ENCODE results near the gene CD79A. TPM values are rescaled to one million over a fixed set of nuclear protein-coding genes. Genes with fewer than 3 reads are reported as not detected.

Gene CD79A
- total RNA-seq, 1 experiment from 2014 or later: 0.82 TPM

DNA sequence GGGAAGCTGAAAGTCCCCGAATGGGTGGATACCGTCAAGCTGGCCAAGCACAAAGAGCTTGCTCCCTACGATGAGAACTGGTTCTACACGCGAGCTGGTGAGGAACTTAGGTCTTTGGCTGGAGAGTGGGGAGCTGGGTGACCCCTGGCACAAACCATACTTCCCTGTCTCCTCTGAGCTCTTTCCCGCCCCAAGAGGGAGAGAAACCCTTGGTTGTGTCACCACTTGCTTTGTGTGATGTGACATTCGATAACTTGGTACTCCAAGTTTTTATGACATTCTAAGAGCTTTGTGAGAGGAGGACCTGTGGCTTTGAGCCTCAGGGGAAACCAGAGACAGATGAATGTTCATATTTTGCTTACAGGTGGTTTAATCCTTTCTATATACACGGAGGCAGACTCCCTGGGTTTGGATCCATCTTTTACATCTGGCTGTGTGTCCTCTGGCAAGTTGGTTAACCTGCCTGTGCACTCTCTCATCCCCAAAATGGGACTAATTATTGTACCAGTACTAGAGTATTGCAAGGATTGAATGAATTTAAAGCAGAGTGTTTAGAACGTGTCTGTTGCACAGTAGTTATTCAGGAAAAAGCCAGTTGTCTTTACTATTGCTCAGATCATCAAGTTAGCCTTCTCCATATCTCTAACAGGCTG is 15.8 kb upstream of the CD79A start:
- Mint-ChIP-seq H3K4me3 (ENCODE audit: unreplicated experiment) (peak overlapping the region; percentile 84), H3K27me3 (ENCODE audit: insufficient read depth, unreplicated experiment) (no peaks in the 10 kb centered on the region), H3K27ac (ENCODE audit: unreplicated experiment) (peak overlapping the region; percentile 94), H3K9me3 (ENCODE audit: unreplicated experiment) (no peaks in the 10 kb centered on the region), H3K4me1 (ENCODE audit: low read depth, unreplicated experiment) (peaks cover 5% of the 10 kb centered on the region), H3K36me3 (ENCODE audit: insufficient read depth, unreplicated experiment) (peaks cover 68% of the 10 kb centered on the region)
- intact Hi-C loops (cut with micrococcal nuclease; ENCODE audit: unreplicated experiment): no loop called here
- no peak for DNase-seq
- BruUV-seq (replicated peaks): TSS peak; percentile 37
- ChIA-PET CTCF (interaction anchor here (0.6 to 0.7 kb wide), 3 partner anchors 12 to 1634 kb away, joined by 3 to 4 read pairs (median 3); no protein-coding TSS in a partner anchor), POLR2A (interaction anchor here (2.2 to 2.7 kb wide), 2 partner anchors 12 to 14 kb away, joined by 7 to 15 read pairs; no protein-coding TSS in a partner anchor)
- Histone ChIP-seq H3K4me1 (peaks cover 18% of the 10 kb centered on the region), H3K36me3 (ENCODE audit: control insufficient read depth, insufficient read depth, low read length) (peaks cover 24% of the 10 kb centered on the region), H3K4me3 (ENCODE audit: low read depth, low read length) (peak overlapping the region; percentile 88), H3K27me3 (replicated peaks; ENCODE audit: control insufficient read depth, insufficient read depth, low read length) (no peaks in the 10 kb centered on the region), H3K9me3 (no peaks in the 10 kb centered on the region)
- TF ChIP-seq, protein P1, sequence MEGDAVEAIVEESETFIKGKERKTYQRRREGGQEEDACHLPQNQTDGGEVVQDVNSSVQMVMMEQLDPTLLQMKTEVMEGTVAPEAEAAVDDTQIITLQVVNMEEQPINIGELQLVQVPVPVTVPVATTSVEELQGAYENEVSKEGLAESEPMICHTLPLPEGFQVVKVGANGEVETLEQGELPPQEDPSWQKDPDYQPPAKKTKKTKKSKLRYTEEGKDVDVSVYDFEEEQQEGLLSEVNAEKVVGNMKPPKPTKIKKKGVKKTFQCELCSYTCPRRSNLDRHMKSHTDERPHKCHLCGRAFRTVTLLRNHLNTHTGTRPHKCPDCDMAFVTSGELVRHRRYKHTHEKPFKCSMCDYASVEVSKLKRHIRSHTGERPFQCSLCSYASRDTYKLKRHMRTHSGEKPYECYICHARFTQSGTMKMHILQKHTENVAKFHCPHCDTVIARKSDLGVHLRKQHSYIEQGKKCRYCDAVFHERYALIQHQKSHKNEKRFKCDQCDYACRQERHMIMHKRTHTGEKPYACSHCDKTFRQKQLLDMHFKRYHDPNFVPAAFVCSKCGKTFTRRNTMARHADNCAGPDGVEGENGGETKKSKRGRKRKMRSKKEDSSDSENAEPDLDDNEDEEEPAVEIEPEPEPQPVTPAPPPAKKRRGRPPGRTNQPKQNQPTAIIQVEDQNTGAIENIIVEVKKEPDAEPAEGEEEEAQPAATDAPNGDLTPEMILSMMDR (IDR thresholded peaks at IDR 0.05; ENCODE audit: insufficient read depth in 1 of 2, low read depth in 1 of 2, low read length in 1 of 2, severe bottlenecking in 1 of 2, unreplicated experiment in 1 of 2): no peak

DNA sequence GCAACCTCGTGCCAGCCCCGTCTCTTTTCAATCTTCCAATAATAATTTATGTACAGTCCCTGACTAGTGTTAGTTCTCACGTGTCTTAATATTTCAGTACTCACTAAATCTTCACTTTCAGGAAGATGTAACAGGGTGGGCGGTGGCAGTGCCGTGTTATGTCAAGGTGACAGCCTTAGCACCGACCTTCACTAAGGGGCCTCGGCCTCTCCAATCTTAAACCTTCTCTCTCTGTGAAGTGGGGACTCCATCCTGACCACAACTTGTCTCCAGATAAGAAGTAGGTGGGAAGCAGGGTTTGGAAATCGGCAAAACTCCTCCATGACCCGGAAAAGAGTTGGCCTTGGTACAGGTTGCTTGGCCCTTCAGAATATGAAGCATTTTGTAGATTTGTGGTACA is 15.2 kb upstream of the CD79A start:
- POLR2A ChIA-PET: no interaction called here
- intact Hi-C loops (cut with micrococcal nuclease; ENCODE audit: unreplicated experiment): no loop called here
- H3K27ac Mint-ChIP-seq (ENCODE audit: unreplicated experiment): peak overlapping the region; percentile 94
- H3K27me3 Mint-ChIP-seq (ENCODE audit: insufficient read depth, unreplicated experiment): no peaks in the 10 kb centered on the region
- no peaks in the 10 kb centered on the region for H3K9me3 Mint-ChIP-seq (ENCODE audit: unreplicated experiment)
- H3K4me3 ChIP-seq (ENCODE audit: low read depth, low read length): no peak overlapping the region; the same call in 1 of the 2 replicates
- BruUV-seq (replicated peaks): no TSS peak
- H3K4me3 Mint-ChIP-seq (ENCODE audit: unreplicated experiment): peak overlapping the region; percentile 84
- TF ChIP-seq, protein P1 (IDR thresholded peaks at IDR 0.05; ENCODE audit: insufficient read depth in 1 of 2, low read depth in 1 of 2, low read length in 1 of 2, severe bottlenecking in 1 of 2, unreplicated experiment in 1 of 2): no peak
- peaks cover 24% of the 10 kb centered on the region for H3K36me3 ChIP-seq (ENCODE audit: control insufficient read depth, insufficient read depth, low read length)
- H3K9me3 ChIP-seq: no peaks in the 10 kb centered on the region
- H3K4me1 Mint-ChIP-seq (ENCODE audit: low read depth, unreplicated experiment): peaks cover 5% of the 10 kb centered on the region
- H3K36me3 Mint-ChIP-seq (ENCODE audit: insufficient read depth, unreplicated experiment): peaks cover 74% of the 10 kb centered on the region
- CTCF ChIA-PET: no interaction called here
- H3K27me3 ChIP-seq (replicated peaks; ENCODE audit: control insufficient read depth, insufficient read depth, low read length): no peaks in the 10 kb centered on the region
- DNase-seq: no peak
- H3K4me1 ChIP-seq: peaks cover 18% of the 10 kb centered on the region

DNA sequence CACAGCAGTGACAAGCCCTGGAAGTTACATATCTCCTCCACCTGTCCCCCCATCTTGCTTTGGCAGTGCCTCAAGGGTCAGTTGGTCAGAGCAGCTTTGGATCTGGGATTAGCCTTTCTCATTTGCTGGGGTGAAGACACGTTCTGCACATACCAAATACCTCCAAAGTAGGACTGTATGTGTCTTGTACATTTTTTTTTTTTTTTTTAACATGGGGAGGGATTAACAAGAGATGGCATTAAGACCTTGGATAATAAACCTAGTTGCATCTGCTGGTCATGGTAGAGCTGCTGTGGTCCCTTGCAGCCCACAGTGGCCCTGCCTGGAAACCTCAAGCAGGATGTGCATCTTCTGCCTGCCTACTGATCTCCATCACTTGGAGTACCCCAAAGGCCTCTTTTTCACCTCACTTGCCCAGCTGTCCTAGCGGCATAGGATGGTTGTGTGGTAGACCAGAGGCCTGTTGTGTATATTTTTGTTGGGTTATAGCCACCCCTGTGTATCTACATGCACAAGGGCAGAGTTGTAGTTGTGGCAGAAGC is 14.6 kb upstream of the CD79A start:
- no TSS peak for BruUV-seq (replicated peaks)
- no peaks in the 10 kb centered on the region for H3K9me3 ChIP-seq
- H3K4me1 ChIP-seq: peaks cover 18% of the 10 kb centered on the region
- intact Hi-C loops (cut with micrococcal nuclease; ENCODE audit: unreplicated experiment): no loop called here
- DNase-seq: no peak
- H3K4me3 Mint-ChIP-seq (ENCODE audit: unreplicated experiment): peak overlapping the region; percentile 84
- H3K27me3 ChIP-seq (replicated peaks; ENCODE audit: control insufficient read depth, insufficient read depth, low read length): no peaks in the 10 kb centered on the region
- no peaks in the 10 kb centered on the region for H3K27me3 Mint-ChIP-seq (ENCODE audit: insufficient read depth, unreplicated experiment)
- peaks cover 25% of the 10 kb centered on the region for H3K36me3 ChIP-seq (ENCODE audit: control insufficient read depth, insufficient read depth, low read length)
- H3K9me3 Mint-ChIP-seq (ENCODE audit: unreplicated experiment): no peaks in the 10 kb centered on the region
- TF ChIP-seq, protein P1 (IDR thresholded peaks at IDR 0.05; ENCODE audit: insufficient read depth in 1 of 2, low read depth in 1 of 2, low read length in 1 of 2, severe bottlenecking in 1 of 2, unreplicated experiment in 1 of 2): no peak
- H3K27ac Mint-ChIP-seq (ENCODE audit: unreplicated experiment): no peak overlapping the region
- H3K4me3 ChIP-seq (ENCODE audit: low read depth, low read length): no peak overlapping the region
- ChIA-PET POLR2A (no interaction called here), CTCF (no interaction called here)
- H3K4me1 Mint-ChIP-seq (ENCODE audit: low read depth, unreplicated experiment): peaks cover 5% of the 10 kb centered on the region
- H3K36me3 Mint-ChIP-seq (ENCODE audit: insufficient read depth, unreplicated experiment): peaks cover 80% of the 10 kb centered on the region
